ENCODE data around the gene WIZ. TPM values are rescaled to one million over a fixed set of nuclear protein-coding genes. Genes with fewer than 3 reads are reported as not detected.

WIZ gene
- total and polyA plus RNA-seq, 11 donors, result 19.0 to 52.4 (median 25.7) TPM

GRCh38 chr19:15421721-15422260, 28.0 kb downstream of the WIZ start:
- intact Hi-C loops (cut with DNase I), result loop anchor here in 2 of 10 donors (10.0 kb wide), 1 partner anchor 133 kb away; no protein-coding TSS in a partner anchor
- Histone ChIP-seq H3K27ac (peak overlapping the region in 9 of 12 donors; percentile 2 to 64 (median 49)), H3K27me3 (no peaks in the 10 kb centered on the region), H3K4me3 (no peak overlapping the region), H3K4me1 (peaks cover 2 to 40% (median 24%) of the 10 kb centered on the region in 12 donors), H3K9me3 (no peaks in the 10 kb centered on the region), H3K36me3 (peaks cover 0 to 48% (median 43%) of the 10 kb centered on the region in 9 donors)
- no peak for TF ChIP-seq POLR2A (IDR thresholded peaks at IDR 0.05)
- TF ChIP-seq CTCF (IDR thresholded peaks at IDR 0.05), result no peak
- peak; percentile 68 to 81 (median 80) for DNase-seq
- peak; percentile 4 to 32 (median 16) for ATAC-seq
- 45 to 56% (median 53%) methylated on average over 15 of the region's 15 CpGs for WGBS, 4 donors

GRCh38 chr19:15421136-15421695, 28.5 kb downstream of the WIZ start:
- Histone ChIP-seq H3K4me3 (no peak overlapping the region), H3K9me3 (no peaks in the 10 kb centered on the region), H3K27ac (peak overlapping the region in 7 of 12 donors; percentile 2 to 64 (median 28)), H3K4me1 (peaks cover 6 to 45% (median 29%) of the 10 kb centered on the region in 12 donors), H3K27me3 (no peaks in the 10 kb centered on the region), H3K36me3 (peaks cover 0 to 48% (median 37%) of the 10 kb centered on the region in 9 donors)
- no peak for TF ChIP-seq POLR2A (IDR thresholded peaks at IDR 0.05)
- TF ChIP-seq CTCF (IDR thresholded peaks at IDR 0.05), result no peak
- WGBS, 4 donors, result 71 to 73% (median 72%) methylated on average over 12 of the region's 12 CpGs
- intact Hi-C loops (cut with DNase I), result loop anchor here in 2 of 10 donors (10.0 kb wide), 1 partner anchor 134 kb away; no protein-coding TSS in a partner anchor
- DNase-seq, result peak in 2 of 5 donors; percentile 13 to 14
- ATAC-seq, result no peak

- DNase-seq (peak in 3 of 5 donors; percentile 3 to 22 (median 6)), ATAC-seq (no peak)
- Histone ChIP-seq H3K4me3 (peak overlapping the region in 11 of 12 donors; percentile 72 to 100 (median 94)), H3K36me3 (peaks cover 0 to 51% (median 28%) of the 10 kb centered on the region in 9 donors), H3K27me3 (no peaks in the 10 kb centered on the region), H3K27ac (peak overlapping the region in 7 of 12 donors; percentile 35 to 93 (median 44)), H3K9me3 (no peaks in the 10 kb centered on the region), H3K4me1 (peaks cover 6 to 54% (median 36%) of the 10 kb centered on the region in 12 donors)
- intact Hi-C loops (cut with DNase I), result loop anchor here in 7 of 10 donors (2.0 to 10.0 kb wide), 6 partner anchors 31 to 245 kb away; partner anchors contain the start of gene AKAP8 (in 2 of the 7)
- 26 to 34% (median 28%) methylated on average over 16 of the region's 16 CpGs for WGBS, 4 donors
- TF ChIP-seq CTCF (IDR thresholded peaks at IDR 0.05), result peak in 1 of 12 donors; percentile 5
- TF ChIP-seq POLR2A (IDR thresholded peaks at IDR 0.05), result no peak
Observed at GRCh38 chr19:15419413-15420025, 30.2 kb downstream of the WIZ start.
